Thyroid gland (tissue), 4 donors: ENCODE data around the gene BAD.

Experiments used
- POLR2A ChIP-seq, 2 donors: fragments of 450-650 bp; IDR thresholded peaks; one replicate each; pipeline ENCODE4 v1.6.1; 2017; ENCODE audit warnings: antibody characterized with exemption in 2 of 2, mild to moderate bottlenecking in 2 of 2, moderate library complexity in 1 of 2
- TF ChIP-seq, protein P1 (sequence below), 6 experiments: fragments of 200-600 bp in 3 of 6; fragments of 450-650 bp in 3 of 6; sonication (generic) in 3 of 6; IDR thresholded peaks; one replicate each; pipeline ENCODE4 v1.5.1; 2016 to 2019; ENCODE audit warnings: antibody characterized with exemption in 6 of 6, mild to moderate bottlenecking in 2 of 6, inconsistent platforms in 1 of 6, moderate library complexity in 1 of 6

DNA sequence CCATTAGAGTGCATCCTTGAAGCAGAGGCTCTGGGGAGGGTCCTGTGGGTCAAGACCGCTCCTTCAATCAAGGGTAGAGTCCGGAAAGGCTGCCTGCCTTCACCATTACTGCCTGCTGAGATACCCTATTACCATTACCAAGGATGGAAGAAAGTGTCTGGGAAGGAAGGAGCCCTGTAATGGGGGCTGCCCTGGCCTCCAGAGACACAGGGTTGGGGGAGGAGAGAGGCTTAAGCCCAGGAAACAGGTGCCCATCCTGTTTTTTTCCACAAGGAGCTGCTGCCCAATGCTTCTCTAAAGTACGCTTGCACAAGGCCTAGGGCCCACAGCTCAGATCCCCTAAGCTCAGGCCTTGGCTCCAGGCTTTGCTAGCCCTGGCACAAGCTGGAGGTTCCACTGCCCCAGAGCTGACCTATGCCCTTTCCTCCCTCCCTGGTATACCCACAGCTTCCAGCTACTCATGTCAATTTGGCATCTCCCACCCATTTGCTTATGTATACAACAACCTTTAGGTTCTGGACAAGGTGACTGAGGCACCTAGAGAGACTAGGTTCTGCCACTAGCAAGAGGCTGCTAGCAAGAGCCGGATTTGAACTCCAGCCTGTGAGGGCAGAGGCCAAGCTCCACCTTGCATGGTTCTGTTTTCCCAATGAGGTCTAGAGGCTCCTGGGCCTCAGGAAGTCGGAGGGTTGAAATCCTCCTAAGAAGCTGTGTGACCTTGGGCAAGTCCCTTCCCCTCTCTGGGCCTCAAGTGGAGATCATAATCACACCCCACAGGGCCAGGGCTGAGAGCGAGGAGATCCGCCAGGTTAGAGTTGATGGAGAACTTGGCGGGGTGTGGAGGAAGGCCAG is 34.7 kb downstream of the BAD start:
- TF ChIP-seq, protein P1, sequence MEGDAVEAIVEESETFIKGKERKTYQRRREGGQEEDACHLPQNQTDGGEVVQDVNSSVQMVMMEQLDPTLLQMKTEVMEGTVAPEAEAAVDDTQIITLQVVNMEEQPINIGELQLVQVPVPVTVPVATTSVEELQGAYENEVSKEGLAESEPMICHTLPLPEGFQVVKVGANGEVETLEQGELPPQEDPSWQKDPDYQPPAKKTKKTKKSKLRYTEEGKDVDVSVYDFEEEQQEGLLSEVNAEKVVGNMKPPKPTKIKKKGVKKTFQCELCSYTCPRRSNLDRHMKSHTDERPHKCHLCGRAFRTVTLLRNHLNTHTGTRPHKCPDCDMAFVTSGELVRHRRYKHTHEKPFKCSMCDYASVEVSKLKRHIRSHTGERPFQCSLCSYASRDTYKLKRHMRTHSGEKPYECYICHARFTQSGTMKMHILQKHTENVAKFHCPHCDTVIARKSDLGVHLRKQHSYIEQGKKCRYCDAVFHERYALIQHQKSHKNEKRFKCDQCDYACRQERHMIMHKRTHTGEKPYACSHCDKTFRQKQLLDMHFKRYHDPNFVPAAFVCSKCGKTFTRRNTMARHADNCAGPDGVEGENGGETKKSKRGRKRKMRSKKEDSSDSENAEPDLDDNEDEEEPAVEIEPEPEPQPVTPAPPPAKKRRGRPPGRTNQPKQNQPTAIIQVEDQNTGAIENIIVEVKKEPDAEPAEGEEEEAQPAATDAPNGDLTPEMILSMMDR (IDR thresholded peaks at IDR 0.05), result no peak
- no peak for TF ChIP-seq POLR2A (IDR thresholded peaks at IDR 0.05)
